ENCODE data around the gene PPA1.
"Not testable (repeated sequence)": the region's sequence is repeated elsewhere in the genome, so short reads cannot be mapped to it uniquely, and the experiment has no call there.

PPA1 gene

GRCh38 chr10:70167246-70167645 is 66.0 kb downstream of the PPA1 start:
- DNase-seq (ENCODE audit: low read depth): peak; percentile 36
- TF ChIP-seq, protein P1, sequence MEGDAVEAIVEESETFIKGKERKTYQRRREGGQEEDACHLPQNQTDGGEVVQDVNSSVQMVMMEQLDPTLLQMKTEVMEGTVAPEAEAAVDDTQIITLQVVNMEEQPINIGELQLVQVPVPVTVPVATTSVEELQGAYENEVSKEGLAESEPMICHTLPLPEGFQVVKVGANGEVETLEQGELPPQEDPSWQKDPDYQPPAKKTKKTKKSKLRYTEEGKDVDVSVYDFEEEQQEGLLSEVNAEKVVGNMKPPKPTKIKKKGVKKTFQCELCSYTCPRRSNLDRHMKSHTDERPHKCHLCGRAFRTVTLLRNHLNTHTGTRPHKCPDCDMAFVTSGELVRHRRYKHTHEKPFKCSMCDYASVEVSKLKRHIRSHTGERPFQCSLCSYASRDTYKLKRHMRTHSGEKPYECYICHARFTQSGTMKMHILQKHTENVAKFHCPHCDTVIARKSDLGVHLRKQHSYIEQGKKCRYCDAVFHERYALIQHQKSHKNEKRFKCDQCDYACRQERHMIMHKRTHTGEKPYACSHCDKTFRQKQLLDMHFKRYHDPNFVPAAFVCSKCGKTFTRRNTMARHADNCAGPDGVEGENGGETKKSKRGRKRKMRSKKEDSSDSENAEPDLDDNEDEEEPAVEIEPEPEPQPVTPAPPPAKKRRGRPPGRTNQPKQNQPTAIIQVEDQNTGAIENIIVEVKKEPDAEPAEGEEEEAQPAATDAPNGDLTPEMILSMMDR (conservative IDR thresholded peaks at IDR 0.05; ENCODE audit: low read depth, low read length): no peak
- no peak overlapping the region for H3K4me3 ChIP-seq (ENCODE audit: low read depth, low read length)

- TF ChIP-seq, protein P1 (conservative IDR thresholded peaks at IDR 0.05; ENCODE audit: low read depth, low read length): no peak
- no peak overlapping the region for H3K4me3 ChIP-seq (ENCODE audit: low read depth, low read length)
- no peak for DNase-seq (ENCODE audit: low read depth)
Observed at GRCh38 chr10:70166394-70166793, 66.8 kb downstream of the PPA1 start.

DNA sequence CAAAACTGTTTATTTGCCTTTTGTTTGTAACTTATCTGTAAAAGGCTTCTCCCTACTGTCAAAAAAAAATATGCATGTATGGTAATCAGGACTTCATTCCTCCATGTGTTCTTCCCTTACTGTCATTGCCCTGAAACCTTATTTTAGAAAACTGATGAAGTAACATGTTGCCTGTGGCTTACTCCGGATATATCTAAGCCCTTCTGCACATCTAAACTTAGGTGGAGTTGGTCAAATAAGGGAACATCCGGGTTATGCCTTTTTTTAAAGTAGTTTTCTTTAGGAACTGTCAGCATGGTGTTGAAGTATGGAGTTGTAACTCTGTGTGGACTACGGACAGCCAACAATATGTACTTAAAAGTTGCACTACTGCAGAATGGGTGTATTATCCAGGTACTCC is 69.1 kb downstream of the PPA1 start:
- no peak for DNase-seq (ENCODE audit: low read depth)
- H3K4me3 ChIP-seq (ENCODE audit: low read depth, low read length): no peak overlapping the region
- TF ChIP-seq, protein P1 (conservative IDR thresholded peaks at IDR 0.05; ENCODE audit: low read depth, low read length): no peak

DNA sequence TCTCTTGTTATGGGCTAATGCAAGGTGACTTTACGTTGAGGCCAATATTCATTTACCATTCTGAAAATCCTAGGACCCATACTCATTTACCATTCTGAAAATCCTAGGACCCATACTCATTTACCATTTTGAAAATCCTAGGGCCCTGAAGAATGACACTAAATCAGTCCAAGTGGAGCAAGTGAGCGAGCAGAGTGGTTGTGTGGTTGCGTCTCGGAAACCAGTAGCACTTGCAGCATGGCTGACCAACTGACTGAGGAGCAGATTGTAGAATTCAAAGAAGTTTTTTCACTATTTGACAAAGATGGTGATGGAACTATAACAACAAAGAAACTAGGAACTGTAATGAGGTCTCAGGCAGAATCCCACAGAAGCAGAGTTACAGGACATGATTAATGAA is 69.8 kb downstream of the PPA1 start:
- no peak overlapping the region for H3K4me3 ChIP-seq (ENCODE audit: low read depth, low read length)
- no peak for DNase-seq (ENCODE audit: low read depth)
- TF ChIP-seq, protein P1 (conservative IDR thresholded peaks at IDR 0.05; ENCODE audit: low read depth, low read length): no peak

DNA sequence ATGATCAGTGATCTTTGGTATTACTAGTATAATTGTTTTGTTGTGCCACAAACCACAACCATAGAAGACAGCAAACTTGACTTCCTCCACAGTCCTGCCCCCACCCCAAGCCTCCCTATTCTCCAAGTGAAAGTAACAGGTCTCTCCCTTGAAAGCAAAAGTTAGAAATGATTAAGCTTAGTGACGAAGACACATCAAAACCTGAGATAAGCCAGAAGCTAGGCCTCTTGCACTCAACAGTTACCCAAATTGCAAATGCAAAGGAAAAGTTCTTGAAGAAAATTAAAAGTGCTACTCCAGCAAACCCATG is 70.4 kb downstream of the PPA1 start:
- H3K4me3 ChIP-seq (ENCODE audit: low read depth, low read length): no peak overlapping the region
- no peak for DNase-seq (ENCODE audit: low read depth)
- TF ChIP-seq, protein P1 (conservative IDR thresholded peaks at IDR 0.05; ENCODE audit: low read depth, low read length): no peak

DNA sequence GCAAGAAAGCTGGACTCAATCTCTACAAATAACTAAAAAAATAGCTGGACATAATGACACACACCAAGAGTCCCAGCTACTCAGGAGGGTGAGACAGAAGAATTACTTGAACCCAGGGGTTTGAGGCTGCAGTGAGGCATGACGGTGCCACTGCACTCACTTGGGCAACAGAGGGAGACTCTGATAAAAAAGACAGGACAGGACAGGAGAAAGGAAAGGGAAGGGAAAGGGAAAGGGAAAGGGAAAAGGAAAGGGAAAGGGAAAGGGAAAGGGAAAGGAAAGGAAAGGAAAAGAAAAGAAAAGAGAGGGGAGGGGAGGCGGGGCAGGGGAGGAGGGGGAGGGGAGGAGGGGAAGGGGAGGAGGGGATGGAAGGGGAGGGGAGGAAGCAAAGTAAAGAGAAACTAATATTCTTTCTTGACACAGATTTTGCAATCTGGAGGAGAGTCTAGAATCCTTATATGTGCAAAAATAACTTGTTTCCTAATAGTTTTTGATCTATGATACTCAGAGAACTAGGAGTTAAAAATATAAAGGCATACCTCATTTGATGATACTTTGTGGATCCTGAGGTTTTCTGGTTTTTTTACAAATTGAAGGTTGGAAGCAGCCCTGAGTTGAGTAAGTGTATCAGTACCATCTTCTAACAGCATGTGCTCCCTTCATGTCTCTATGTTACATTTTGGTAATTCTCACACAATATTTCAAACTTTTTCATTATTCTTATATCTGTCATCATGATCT is 70.9 kb downstream of the PPA1 start:
- DNase-seq (ENCODE audit: low read depth): no peak
- H3K4me3 ChIP-seq (ENCODE audit: low read depth, low read length): no peak overlapping the region
- TF ChIP-seq, protein P1 (conservative IDR thresholded peaks at IDR 0.05; ENCODE audit: low read depth, low read length): no peak

- no peak overlapping the region for H3K4me3 ChIP-seq (ENCODE audit: low read depth, low read length)
- TF ChIP-seq, protein P1 (conservative IDR thresholded peaks at IDR 0.05; ENCODE audit: low read depth, low read length): no peak
- DNase-seq (ENCODE audit: low read depth): no peak
Observed at GRCh38 chr10:70160798-70161197, 72.4 kb downstream of the PPA1 start.

DNA sequence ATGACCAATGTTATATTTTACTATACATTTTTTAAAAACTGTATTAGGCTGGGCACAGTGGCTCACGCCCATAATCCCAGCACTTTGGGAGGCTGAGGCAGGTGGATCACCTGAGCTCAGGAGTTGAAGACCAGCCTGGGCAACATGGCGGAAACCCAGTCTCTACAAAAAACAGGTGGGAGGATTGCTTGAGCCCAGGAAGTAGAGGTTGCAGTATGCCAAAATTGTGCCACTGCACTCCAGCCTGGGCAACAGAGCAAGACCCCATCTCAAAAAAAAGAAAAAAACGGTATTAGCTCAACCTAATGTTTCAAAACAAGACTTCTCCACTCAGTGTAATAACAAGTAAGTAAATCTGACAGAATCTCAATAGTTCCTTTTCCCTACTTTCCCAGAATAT is 73.9 kb downstream of the PPA1 start:
- DNase-seq (ENCODE audit: low read depth); H3K4me3 ChIP-seq (ENCODE audit: low read depth, low read length): not testable (repeated sequence)
